A673 (cell line): ENCODE results near the gene ATF3. TPM values are rescaled to one million over a fixed set of nuclear protein-coding genes. Genes with fewer than 3 reads are reported as not detected.

Experiments used
- BruUV-seq: library from RNA; stranded (reverse); fragments of 400-500 nt; replicated peaks from 2 replicates; lab custom pipeline; 2021; lab: Mats Ljungman, UMichigan
- CTCF ChIA-PET: fragments of 300-600 bp; sonication (Branson Sonifier 250); formaldehyde crosslinking; loops from one replicate; lab custom pipeline; 2022; ENCODE audit warnings: antibody characterized with exemption; lab: Charles Lee
- POLR2A ChIA-PET: fragments of 300-600 bp; sonication (Branson Sonifier 250); formaldehyde crosslinking; loops from one replicate; lab custom pipeline; 2022; ENCODE audit warnings: antibody characterized with exemption; ENCODE audit not compliant: low non-redundant PET; lab: Charles Lee
- DNase-seq: peaks from one replicate; pipeline ENCODE4 v3.0.0-alpha.2; 2015; ENCODE audit warnings: low spot score
- H3K27ac ChIP-seq: fragments of 200-600 bp; sonication (generic); 2 replicates; pipeline ENCODE4 v1.5.1; 2016; ENCODE audit warnings: mixed run types, low read depth, mild to moderate bottlenecking, mixed read lengths, antibody characterized with exemption, low read length; ENCODE audit not compliant: poor library complexity, severe bottlenecking
- H3K27me3 ChIP-seq: fragments of 200-600 bp; sonication (generic); replicated peaks from 2 replicates; pipeline ENCODE4 v1.6.1; 2017; ENCODE audit warnings: mixed run types, low read depth, mild to moderate bottlenecking, mixed read lengths, antibody characterized with exemption, low read length; ENCODE audit not compliant: insufficient read depth, poor library complexity
- H3K36me3 ChIP-seq: fragments of 200-600 bp; sonication (generic); 2 replicates; pipeline ENCODE4 v1.6.1; 2016; ENCODE audit warnings: mixed run types, mild to moderate bottlenecking, mixed read lengths, antibody characterized with exemption, low read length; ENCODE audit not compliant: insufficient read depth, poor library complexity, severe bottlenecking
- H3K4me1 ChIP-seq: fragments of 200-600 bp; sonication (generic); 2 replicates; pipeline ENCODE4 v1.6.1; 2017; ENCODE audit warnings: mixed run types, mild to moderate bottlenecking, mixed read lengths, antibody characterized with exemption, low read length; ENCODE audit not compliant: insufficient read depth, poor library complexity, severe bottlenecking
- H3K4me3 ChIP-seq: fragments of 200-600 bp; sonication (generic); 2 replicates; pipeline ENCODE4 v1.5.1; 2016; ENCODE audit warnings: low read depth, mixed run types, mild to moderate bottlenecking, mixed read lengths, low read length; ENCODE audit not compliant: poor library complexity, severe bottlenecking
- H3K9me3 ChIP-seq: fragments of 200-600 bp; sonication (generic); 2 replicates; pipeline ENCODE4 v1.6.1; 2016; ENCODE audit warnings: mixed run types, low read depth, mild to moderate bottlenecking, mixed read lengths, antibody characterized with exemption, low read length; ENCODE audit not compliant: poor library complexity, severe bottlenecking
- CTCF ChIP-seq: fragments of 300-800, 200-600 bp; sonication (generic); conservative IDR thresholded peaks from 2 replicates; pipeline ENCODE4 v1.5.1; 2017; ENCODE audit warnings: low read depth, mild to moderate bottlenecking, antibody characterized with exemption, low read length, moderate library complexity, mixed read lengths
- EZH2 ChIP-seq: fragments of 200-600 bp; sonication (generic); IDR thresholded peaks from 2 replicates; pipeline ENCODE4 v1.6.1; 2017; ENCODE audit warnings: borderline replicate concordance, low read depth, mild to moderate bottlenecking, mixed read lengths, antibody characterized with exemption, low read length; ENCODE audit not compliant: poor library complexity, severe bottlenecking
- intact Hi-C: fragments of 100-400 bp; cut with micrococcal nuclease; formaldehyde crosslinking; loops from one replicate; pipeline ENCODE4 v1.10.0; 2022; ENCODE audit not compliant: unreplicated experiment
- total RNA-seq: library from RNA; stranded (reverse); gene quantifications from 2 replicates; pipeline ENCODE4 v1.2.3, GENCODE V29; 2021

Gene ATF3
- total RNA-seq, 1 experiment from 2014 or later = 16.0 TPM

GRCh38 chr1:212633161-212633560 lies 24.6 kb downstream of the ATF3 start:
- H3K36me3 ChIP-seq = no peaks in the 10 kb centered on the region
- no peak for TF ChIP-seq CTCF
- no peak for TF ChIP-seq EZH2
- H3K4me1 ChIP-seq = peaks cover 31% of the 10 kb centered on the region
- POLR2A ChIA-PET = interaction anchor here (0.6 kb wide), 1 partner anchor 24 kb away, joined by 7 read pairs; no protein-coding TSS in a partner anchor
- DNase-seq = no peak
- H3K27ac ChIP-seq = no peak overlapping the region
- H3K27me3 ChIP-seq = no peaks in the 10 kb centered on the region
- peaks cover 3% of the 10 kb centered on the region for H3K9me3 ChIP-seq
- no TSS peak for BruUV-seq
- no peak overlapping the region for H3K4me3 ChIP-seq
- CTCF ChIA-PET = no interaction called here
- intact Hi-C loops = no loop called here

- POLR2A ChIA-PET = no interaction called here
- intact Hi-C loops = no loop called here
- no TSS peak for BruUV-seq
Measured at GRCh38 chr1:212634252-212634651, 25.7 kb downstream of the ATF3 start.

GRCh38 chr1:212635141-212635631 lies 26.6 kb downstream of the ATF3 start:
- Histone ChIP-seq H3K4me3 (no peak overlapping the region), H3K36me3 (no peaks in the 10 kb centered on the region), H3K27ac (peak overlapping the region; percentile 80), H3K9me3 (peaks cover 3% of the 10 kb centered on the region), H3K4me1 (peaks cover 38% of the 10 kb centered on the region), H3K27me3 (no peaks in the 10 kb centered on the region)
- no TSS peak for BruUV-seq
- TF ChIP-seq CTCF = no peak
- no peak for TF ChIP-seq EZH2
- ChIA-PET CTCF (interaction anchor here (0.5 kb wide), 1 partner anchor 68 kb away, joined by 3 read pairs; no protein-coding TSS in a partner anchor), POLR2A (no interaction called here)
- no peak for DNase-seq
- intact Hi-C loops = no loop called here

More at GRCh38 chr1:212634252-212634651, 25.7 kb downstream of the ATF3 start:
- Histone ChIP-seq H3K9me3 (peaks cover 3% of the 10 kb centered on the region), H3K4me1 (peaks cover 38% of the 10 kb centered on the region), H3K27me3 (no peaks in the 10 kb centered on the region), H3K36me3 (no peaks in the 10 kb centered on the region), H3K27ac (no peak overlapping the region), H3K4me3 (no peak overlapping the region)
- TF ChIP-seq EZH2 = no peak
- no peak for TF ChIP-seq CTCF
- no peak for DNase-seq
- CTCF ChIA-PET = no interaction called here
